ENCODE results near the gene CPEB1.

DNA sequence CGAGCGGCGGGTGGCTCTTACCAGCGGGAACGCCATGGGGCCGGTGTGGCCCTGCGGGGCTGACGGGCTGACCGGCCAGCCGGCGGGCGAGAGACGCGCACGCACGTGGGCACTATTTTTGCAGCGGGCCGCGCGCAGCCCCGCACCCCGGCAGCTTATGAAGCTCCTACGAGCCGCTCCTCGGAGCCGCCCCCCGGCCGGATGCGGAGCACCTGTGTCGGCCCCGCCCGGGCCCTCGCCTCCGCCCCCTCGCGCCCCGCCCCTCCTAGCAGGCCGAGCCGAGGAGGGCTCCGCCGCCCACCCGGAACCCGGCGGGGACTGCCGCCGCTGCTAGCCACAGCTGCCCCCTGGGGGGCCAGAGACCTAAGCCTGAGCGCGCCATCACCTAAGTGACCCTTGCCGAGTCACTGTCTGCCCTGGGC, 683 bp upstream of the CPEB1 start:
- TF ChIP-seq SIN3A (IDR thresholded peaks at IDR 0.05; ENCODE audit: borderline replicate concordance, insufficient read depth, low read length) (no peak), POLR2AphosphoS5 (IDR thresholded peaks at IDR 0.05; ENCODE audit: low read depth, low read length) (no peak), TAF1 (IDR thresholded peaks at IDR 0.05; ENCODE audit: borderline replicate concordance, insufficient read depth, low read length) (no peak), FOXP2 (optimal IDR thresholded peaks at IDR 0.05; ENCODE audit: borderline replicate concordance, extremely low read depth, extremely low read length, insufficient read depth) (no peak)
- TF ChIP-seq, protein P1, sequence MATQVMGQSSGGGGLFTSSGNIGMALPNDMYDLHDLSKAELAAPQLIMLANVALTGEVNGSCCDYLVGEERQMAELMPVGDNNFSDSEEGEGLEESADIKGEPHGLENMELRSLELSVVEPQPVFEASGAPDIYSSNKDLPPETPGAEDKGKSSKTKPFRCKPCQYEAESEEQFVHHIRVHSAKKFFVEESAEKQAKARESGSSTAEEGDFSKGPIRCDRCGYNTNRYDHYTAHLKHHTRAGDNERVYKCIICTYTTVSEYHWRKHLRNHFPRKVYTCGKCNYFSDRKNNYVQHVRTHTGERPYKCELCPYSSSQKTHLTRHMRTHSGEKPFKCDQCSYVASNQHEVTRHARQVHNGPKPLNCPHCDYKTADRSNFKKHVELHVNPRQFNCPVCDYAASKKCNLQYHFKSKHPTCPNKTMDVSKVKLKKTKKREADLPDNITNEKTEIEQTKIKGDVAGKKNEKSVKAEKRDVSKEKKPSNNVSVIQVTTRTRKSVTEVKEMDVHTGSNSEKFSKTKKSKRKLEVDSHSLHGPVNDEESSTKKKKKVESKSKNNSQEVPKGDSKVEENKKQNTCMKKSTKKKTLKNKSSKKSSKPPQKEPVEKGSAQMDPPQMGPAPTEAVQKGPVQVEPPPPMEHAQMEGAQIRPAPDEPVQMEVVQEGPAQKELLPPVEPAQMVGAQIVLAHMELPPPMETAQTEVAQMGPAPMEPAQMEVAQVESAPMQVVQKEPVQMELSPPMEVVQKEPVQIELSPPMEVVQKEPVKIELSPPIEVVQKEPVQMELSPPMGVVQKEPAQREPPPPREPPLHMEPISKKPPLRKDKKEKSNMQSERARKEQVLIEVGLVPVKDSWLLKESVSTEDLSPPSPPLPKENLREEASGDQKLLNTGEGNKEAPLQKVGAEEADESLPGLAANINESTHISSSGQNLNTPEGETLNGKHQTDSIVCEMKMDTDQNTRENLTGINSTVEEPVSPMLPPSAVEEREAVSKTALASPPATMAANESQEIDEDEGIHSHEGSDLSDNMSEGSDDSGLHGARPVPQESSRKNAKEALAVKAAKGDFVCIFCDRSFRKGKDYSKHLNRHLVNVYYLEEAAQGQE (IDR thresholded peaks at IDR 0.05; ENCODE audit: insufficient read depth in 1 of 2, low read depth in 2 of 2, low read length in 2 of 2), result no peak

Measured in PFSK-1 (cell line).